Ecto neural progenitor cell (in vitro differentiated cells): ENCODE data around the gene NAE1.

ENCODE experiments used
- DNase-seq: peaks from one replicate; pipeline ENCODE4 v3.0.0-alpha.2; 2018; ENCODE audit warnings: low spot score

The NAE1 gene

DNA sequence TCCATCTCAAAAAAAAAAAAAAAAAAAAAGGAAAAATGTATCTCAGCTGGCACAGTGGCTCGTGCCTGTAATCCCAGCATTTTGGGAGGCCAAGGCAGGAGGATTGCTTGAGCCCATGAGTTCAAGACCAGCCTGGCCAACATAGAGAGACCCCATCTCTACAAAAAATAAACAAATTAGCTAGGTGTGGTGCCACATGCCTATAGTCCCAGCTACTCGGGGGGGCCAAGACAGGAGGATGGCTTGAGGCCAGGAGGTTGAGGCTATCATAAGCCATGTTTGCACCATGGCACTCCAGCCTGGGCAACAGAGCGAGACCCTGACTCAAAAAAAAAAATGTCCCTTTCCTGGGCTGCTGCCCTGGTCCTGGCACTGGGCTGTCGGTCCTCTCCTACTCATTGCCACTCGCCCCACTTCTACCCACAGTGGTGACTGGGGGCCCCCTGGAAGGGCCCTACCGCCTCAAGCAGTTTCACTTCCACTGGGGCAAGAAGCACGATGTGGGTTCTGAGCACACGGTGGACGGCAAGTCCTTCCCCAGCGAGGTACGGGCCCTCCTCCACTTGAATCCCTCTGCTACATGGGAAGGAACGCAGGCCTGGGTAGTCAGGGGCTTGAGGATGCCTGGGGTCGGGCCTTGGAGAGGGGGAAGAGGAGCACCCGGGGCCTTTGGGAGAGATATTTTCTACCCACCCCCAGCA, 19.5 kb upstream of the NAE1 start:
- no peak for DNase-seq

DNA sequence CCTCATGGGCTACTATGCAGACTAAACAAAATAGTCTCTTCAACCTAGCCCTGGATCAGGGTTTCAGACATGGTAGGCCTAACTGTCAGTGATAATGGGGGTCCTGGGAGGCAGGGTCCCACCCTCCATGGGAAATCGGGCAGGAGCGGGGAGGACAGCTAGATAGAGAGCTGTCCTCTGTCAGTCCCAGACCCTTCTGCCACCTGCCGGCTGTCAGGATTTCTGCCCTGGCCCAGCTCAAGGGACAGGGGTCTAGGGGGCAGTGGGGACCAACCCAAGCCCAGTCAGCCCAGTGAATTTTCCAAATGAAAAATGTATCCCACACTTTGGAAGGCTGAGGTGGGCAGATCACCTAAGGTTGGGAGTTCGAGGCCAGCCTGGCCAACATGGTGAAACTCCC, 18.8 kb upstream of the NAE1 start:
- no peak for DNase-seq

DNA sequence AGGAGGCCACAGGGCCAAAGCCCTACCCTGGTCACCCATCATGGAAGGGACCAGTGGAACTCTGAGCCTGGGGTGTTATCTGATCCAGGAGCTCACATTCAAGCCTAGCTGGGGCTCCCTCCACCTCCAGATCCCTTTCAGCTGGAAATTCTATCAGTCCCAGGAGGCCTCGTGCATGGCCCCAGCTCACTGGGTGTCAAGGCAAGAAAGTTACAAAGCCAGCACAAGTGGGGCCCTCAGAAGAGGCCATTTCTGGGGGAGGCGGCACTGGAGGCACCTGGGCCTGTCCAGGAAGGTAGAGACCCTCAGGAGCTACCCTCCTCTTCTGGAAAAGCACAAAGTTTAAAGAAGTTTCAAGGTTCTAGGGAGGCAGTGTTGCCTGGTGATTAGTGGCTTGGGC, 18.2 kb upstream of the NAE1 start:
- no peak for DNase-seq

DNA sequence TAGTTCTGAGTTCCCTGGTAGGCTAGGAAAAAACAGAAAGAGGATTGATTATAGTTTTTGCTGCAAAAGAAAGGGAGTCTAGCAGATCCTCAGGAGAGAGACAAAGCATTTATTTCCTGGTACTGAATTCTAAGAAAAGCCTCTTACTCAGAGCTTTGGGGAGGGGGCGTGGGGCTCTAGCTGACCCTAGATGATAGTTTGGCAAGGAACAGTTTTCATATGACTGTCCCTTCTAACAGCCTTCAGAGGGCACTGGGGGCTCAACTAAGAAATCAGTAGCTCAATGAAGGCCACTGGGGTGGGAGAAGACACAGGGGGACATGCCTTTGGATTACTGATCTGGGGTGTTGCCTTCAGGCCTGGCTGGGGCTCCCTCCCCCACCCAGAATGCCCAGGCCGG, 17.4 kb upstream of the NAE1 start:
- DNase-seq = no peak

DNA sequence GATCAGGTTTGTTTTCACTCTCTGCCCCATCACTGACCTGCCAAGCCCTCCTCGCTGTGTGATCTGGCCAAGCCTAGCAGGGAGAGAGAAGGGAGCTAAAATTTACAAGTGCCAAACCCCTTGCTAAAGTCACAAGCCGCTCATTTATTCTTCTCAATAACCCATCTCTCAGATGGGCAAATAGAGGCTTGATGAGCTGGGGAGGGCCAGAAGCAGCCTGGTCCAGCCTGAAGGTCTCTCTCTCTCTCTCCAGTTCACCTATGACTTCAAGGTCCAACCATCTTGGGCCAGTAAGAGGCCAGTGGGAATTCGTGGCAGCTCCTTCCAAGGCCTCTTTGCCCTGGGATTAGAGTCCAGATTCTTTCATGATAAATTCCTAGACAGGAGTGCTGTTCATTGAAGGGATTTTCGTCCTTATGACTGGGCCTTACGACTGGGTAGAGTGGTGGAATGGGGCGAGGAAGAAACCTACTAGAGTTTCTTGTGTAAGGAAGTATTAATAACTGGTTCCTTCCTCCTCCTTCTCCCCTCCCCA, 16.8 kb upstream of the NAE1 start:
- DNase-seq = no peak

DNA sequence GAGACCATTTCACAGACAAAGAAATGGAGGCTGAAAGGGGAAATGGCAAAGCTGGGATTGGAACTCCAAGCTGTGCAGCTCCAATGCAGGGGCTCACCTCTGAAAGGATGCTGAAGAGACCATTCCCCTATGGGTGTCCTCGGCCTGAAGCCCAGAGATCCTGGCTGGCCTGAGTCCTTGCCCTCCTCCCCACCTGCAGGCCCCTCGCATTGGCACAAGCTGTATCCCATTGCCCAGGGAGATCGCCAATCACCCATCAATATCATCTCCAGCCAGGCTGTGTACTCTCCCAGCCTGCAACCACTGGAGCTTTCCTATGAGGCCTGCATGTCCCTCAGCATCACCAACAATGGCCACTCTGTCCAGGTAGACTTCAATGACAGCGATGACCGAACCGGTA, 16.1 kb upstream of the NAE1 start:
- no peak for DNase-seq

DNA sequence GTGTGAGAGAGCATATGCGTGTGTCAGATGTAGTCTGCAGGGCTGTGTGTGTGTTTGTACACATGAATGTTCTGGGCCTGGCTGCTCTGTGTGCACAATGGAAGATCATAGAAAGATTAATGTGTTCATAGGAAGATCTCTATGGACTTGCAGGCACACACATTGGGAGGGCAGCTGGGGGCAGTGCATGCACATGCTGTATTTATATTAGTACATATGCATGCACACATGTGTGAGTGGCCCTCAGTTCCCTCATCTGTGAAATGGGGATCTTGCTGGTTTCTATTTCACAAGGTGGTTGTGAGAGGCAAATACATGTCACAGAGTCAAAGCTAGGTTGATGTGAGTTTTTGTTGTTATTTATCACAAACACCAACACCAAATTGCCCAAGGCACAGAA, 15.5 kb upstream of the NAE1 start:
- DNase-seq = no peak

DNA sequence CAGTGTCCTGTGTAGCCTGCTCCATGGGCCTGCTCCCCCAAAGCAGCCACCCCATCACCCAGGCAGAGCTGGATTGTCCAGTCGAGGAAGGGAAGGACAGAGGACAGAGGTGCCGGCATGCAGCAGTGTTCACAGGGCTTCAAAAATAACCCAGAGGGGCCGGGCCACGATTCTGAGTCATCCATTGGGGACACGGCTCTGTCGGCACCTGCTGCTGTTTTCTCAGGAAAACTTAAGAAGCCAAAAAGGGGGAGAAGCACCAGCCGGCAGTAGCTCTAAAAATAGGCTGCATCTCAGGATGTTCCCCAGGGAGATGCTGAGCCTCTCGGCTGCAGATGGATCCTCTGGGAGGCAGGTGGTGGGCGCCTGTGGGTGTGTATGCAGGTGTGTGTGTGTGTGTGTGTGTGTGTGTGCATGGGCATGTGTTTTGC, 15.0 kb upstream of the NAE1 start:
- no peak for DNase-seq

DNA sequence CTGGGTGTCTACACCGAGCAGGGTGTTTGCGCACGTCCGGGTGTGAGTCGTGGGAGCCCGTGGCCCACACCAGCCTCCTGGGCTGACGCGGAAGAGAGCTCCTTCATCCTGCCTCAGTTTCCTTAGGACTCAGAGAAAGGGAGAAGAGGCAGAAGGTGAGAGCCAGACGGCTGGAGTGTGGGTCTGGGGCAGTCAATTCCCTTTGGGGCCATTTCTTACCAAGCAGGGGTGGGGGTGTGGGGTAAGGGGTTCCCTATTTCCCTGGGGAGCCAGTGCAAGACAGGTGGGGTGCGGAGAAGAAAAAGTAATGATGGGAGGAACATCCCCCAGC, 14.3 kb upstream of the NAE1 start:
- no peak for DNase-seq

DNA sequence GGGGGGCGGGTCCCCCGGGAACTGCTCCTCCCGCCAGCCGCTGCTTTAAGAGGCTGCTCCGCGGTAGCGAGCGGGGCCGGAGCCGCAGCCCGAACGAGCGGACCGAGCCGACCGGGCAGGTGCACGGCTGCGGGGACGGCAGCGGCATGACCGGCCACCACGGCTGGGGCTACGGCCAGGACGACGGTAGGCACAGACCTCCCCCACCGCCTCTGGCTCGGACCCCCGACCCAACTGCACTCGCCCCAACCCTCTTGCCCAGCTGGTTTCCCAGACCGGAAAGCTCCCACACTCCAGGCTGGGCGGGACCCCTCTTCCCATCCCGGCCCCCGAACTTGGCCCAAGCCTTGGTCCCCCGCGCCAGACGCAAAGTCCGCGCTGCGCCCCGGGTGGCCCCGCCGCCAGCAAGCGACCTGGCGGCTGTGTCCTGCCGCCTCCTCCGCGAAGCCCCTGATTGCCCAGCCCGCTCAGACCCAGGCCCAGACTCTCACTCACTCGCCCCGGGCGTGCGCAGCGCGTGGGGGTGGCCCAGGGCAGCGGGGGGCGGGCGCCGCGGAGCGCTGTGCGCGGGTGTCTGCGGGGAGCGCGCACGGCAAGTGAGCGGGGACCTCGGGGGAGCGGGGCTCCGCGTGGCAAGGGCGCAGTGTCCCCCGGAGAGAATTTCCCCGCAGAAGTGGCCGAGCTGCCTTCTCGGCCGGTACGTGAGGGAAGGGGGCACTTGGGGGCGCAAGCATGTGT, 13.7 kb upstream of the NAE1 start, which contains the start of gene CA7:
Gene CA7, plus strand, starts transcription at position 73 of the 738 bp plus-strand sequence. Its CDS starts 74 bp downstream, at position 147.
- DNase-seq = peak; percentile 59

DNA sequence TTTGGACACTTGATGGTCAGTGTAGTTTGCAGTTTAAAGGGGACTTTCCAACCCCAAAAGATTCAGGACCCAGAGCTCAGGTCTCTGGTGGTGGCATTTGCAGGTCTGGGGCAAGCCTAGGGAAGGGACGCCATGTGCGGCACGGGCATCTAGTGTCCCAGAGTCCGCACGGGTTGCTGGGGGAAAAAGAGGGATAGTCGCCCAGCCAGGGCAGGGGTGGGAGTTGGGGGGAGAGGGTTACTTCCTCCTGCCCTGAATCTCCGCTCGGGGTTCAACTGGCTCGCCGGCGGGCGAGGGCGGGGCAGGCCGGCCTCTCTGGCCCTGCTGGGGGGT, 13.2 kb upstream of the NAE1 start:
- no peak for DNase-seq

DNA sequence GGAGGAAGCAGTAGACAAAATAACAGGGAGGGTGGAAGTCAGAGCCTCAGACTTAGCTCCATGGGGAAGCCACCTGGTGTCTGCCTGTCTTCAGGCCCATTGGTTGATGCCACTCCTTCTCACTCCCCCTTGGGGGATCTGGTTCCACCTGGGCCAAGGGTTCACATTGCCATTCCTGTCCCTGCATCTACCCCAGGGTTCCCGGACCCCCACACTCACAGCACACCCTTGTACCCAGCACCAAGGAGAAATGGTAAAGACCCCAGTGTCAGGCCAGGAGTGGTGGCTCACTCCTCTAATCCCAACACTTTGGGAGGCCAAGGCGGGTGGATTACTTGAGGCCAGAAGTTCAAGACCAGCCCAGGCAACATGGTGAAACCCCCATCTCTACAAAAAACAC, 12.4 kb upstream of the NAE1 start:
- DNase-seq = no peak

DNA sequence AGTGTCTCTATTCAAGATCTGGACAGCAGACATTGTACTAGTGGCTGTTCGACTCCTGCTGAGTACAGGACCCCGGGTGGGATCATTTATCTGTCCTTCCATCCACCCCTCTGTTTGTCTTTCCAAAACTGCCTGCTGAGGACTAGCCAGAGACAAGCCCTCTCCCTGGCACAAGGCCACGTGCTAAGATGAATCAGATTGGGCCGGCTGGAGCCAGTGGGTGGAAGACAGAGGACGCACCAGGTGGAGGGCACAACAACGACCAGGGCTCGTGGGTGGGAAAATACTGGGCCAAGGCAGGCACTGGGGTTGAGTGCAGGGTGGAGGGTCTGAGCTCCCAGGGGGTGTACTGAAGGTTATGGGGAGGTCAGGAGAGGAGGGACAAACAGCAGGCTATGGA, 12.0 kb upstream of the NAE1 start:
- DNase-seq = no peak

DNA sequence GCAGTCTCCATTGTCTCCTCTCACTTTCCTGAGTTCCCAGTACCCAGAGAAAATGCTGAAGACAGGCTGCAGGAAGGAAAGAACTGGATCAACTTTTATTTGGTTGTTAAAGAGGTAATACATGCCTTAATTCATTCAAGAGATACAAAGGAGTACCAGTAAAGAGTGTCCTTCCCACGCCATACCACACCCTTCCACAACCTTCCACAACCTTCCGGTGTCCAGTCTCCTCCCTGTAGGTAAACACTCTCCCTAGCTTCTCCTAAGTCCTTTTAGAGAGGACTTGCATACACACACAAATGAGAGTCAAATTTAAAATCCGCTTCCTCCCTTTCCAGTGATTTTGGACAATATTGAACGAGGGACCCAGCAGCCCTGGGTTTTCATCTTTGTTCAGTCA, 10.6 kb upstream of the NAE1 start:
- DNase-seq = no peak

DNA sequence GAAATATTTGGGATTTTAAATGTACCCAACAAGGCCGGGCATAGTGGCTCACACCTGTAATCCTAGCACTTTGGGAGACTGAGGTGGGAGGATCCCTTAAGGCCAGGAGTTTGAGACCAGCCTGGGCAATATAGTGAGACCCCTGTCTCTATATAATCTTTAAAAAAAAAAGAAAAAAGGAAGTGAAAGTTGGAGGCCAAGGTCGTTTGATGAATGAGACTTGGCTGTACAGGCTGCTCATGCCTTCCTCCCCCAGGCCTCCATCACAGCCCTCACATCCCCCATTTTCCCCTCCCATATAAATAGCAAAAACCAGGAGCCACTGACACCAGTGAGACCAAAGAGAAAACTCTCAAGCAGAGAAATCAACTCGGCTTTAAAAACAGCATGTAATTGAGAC, 10.1 kb upstream of the NAE1 start:
- no peak for DNase-seq

DNA sequence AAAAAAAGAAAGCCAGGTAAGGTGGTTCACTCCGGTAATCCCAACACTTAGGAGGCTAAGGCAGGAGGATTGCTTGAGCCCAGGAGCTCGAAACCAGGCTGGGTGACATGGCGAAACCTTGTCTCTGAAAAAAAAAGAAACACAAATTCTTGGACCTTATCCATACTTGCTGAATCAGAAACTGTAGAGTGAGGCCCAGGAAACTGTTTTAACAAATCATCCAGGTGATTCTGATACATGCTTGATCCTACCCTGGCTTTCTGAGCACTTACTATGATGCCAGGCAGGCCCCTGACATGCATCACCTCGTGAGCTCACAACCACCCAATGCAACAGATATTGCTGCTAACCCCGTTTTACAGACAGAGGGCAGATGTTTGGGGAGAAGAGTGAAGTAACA, 4.0 kb upstream of the NAE1 start:
- no peak for DNase-seq

DNA sequence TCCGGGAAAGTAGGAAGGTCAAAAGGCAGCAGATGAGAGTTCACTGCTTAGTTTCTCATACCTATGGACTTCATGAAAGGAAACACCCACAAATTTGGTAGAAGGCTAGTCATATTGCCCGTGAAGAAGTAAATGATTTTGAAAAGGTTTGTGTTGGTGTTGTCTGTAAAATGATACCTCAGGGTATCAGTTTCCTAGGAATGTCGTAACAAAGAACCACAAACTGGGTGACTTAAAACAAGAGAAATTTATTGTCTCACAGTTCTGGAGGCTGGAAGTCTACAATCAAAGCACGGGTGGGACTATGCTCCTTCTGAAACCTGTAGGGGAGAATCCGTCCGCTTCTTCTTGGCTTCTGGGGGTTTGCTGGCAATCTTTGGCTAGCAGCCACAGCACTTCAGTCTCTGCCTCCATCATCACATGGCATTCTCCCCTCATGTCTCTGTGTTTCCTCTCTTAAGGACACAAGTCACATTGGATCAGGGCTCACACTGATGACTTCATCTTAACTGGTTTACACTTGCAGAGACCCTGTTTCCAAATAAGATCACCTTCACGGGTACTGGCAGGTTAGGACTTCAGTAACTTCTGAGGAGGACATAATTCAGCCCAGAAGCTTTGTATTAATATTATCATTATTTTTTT, 2.0 kb upstream of the NAE1 start:
- DNase-seq = no peak

DNA sequence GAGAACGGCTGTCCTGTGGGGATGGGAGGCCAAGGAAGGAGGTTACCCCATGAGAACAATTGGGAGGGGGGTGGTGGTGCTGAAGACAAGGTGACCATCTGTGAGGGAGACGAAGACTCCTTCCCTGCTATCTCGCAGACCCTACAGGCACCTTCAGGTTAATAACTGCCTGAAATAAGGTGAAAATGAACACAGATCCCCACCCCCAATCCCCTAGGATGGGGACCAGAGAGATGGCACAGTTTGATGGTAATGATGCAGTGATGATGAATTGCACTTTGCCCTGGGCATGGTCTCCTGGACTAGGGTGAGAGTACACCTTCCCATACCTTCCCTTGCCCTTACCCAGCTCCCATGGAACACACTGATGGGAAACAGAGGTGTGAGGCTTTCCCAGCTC, 1.4 kb upstream of the NAE1 start:
- no peak for DNase-seq

DNA sequence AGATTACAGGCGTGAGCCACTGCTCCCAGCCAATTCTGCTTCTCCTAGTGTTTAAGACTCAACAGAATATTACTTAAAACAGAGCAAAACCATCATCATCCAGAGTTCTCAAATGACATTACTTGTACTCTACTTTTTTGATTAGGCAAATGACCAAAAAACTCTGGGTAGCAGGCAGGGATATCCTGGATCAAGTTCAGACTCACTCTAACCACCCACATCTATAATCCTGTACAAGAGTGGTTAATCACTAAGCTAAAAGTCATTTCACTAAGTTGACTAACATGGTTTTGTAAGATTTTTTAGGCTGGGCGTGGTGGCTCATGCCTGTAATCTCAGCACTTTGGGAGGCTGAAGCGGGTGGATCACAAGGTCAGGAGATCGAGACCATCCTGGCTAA, 6.8 kb downstream of the NAE1 start:
- no peak for DNase-seq

DNA sequence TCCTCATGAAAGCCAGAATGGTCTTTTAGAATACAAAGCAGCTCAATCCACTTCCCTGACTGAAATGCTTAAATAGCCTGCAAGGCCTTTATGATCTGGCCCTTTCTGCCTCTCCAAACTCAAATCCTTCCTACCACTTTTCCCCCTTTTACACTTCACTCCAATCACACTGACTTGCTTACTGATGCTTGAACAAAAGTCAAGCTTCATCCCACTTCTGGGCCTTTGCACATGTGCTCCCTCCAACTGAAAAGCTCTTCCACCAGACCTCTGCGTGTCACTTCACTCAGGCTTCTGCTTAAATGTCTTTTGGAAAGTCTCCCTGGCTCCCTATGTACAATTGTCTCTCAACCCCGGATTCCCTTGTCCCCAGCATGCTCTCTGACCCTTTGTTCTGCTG, 16.0 kb downstream of the NAE1 start:
- DNase-seq = no peak

DNA sequence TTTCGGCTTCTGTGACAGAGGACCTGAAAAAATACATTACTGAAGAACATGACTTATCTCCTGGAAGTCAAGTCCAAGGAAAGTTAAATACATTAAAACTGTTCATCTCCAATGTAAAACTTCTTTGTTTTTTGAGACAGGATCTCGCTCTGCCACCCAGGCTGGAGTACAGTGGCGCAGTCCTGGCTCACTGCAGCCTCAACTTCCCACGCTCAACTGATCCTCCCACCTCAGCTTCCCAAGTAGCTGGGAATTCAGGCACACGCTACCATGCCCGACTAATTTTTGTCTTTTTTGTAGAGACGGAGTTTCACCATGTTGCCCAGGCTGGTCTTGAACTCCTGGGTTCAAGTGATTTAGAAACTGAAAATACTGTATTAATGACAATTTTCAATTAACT, 19.7 kb downstream of the NAE1 start:
- DNase-seq = no peak

DNA sequence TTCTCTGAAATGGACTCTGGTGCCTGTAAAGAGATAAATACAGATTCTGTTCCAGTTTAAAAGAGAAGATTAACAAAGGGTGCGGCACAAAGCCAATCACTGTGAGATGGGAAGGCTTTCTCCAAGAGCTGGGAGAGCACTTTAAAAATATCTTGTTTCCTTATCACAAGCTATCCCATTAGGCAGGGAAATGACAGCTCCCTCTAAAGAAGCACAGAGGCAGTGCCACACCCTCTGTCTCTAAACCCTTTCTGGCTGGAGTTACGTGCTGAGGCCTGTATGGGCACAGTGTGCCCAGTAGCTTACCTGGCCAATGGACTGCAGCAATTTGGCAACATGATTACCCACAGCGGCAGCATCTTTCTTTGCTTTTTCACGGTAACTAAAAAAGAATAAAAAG, 20.4 kb downstream of the NAE1 start:
- no peak for DNase-seq

DNA sequence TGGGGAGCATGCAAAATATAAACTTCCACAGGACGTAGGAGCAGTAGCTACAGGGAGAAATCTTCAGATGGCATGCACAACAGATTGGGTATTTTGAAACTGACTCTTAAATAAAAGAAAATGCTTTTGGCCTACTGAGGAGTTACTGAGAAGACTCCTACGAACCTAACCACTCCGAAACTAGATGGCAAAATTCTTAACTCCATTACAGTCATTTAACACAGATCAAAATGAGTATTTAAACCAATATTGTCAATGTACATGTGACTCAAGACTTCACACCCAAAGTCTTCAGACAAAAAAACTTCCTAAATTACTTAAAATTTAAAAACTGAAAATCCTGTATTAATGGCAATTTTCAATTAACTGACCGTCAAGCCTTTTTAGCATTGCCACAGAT, 21.0 kb downstream of the NAE1 start:
- DNase-seq = no peak
